GM18868 (cell line): Measurements from ENCODE around the gene COX18.
A peak's percentile ranks its signal among the peaks of the same experiment; 100 is the strongest.

Source experiments
- ATAC-seq: cut with Tn5 transposase; IDR thresholded peaks from one replicate; pipeline ENCODE4 v1.9.1; 2021; ENCODE audit warnings: mild to moderate bottlenecking, moderate library complexity; ENCODE audit not compliant: unreplicated experiment

The COX18 gene

DNA sequence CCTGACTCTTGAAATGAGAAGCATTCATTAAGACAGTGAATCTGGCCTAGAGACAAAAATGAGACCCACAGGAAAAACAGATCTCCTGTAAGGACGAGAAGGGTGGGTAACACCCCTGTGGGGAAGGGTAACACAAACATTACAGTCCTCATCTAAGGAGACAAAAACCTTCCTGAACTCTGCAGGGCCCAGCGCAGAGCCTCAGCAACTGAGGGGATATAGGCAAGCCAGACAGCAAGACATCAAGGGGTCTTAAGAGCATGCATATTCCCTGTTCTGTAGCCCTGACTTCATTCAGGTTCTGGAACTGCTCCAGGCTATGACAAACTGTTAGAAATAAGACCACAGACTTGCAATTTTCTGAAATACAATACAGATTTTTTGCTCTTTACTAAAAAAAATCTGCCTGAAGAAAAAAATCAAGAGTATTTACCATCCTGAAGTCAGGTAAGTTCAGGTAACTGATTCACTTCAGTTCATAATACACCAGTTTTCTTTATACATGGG, 15.5 kb downstream of the COX18 start:
- ATAC-seq: no peak

- ATAC-seq: no peak
These were observed 16.4 kb downstream of the COX18 start for GRCh38 chr4:73053076-73053475.

DNA sequence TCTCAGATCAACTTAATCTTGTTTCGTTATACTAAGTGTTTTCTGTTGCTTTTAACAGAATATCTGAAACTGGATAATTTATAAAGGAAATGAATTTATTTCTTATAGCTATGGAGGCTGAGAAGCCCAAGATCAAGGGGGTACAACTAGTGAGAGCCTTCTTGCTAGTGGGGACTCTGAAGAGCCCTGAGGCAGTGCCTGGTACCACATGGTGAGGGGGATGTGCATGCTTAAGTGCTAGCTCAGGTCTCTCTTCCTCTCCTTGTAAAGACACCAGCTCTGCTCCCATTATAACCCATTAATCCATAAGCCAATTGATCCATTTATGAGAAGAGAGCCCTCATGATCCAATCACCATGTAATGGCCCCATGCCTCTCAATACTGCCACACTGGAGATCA, 17.9 kb downstream of the COX18 start:
- ATAC-seq: no peak

DNA sequence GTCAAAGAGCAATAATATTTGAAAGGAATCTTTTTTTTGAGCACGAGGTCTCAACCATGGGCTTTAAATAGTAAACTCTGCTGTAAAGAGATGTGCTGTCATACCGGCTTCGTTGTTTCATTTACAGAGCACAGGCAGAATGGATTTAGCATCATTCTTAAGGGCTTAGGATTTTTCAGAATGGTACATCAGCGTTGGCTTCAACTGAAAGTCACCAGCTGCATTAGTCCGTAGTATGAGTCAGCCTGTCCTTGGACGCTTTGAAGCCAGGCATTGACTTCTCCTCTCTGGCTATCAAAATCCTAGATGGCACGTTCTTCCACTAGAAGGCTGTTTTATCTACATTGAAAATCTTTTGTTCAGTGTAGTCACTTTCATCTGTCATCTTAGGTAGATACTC, 23.6 kb downstream of the COX18 start:
- ATAC-seq: no peak

DNA sequence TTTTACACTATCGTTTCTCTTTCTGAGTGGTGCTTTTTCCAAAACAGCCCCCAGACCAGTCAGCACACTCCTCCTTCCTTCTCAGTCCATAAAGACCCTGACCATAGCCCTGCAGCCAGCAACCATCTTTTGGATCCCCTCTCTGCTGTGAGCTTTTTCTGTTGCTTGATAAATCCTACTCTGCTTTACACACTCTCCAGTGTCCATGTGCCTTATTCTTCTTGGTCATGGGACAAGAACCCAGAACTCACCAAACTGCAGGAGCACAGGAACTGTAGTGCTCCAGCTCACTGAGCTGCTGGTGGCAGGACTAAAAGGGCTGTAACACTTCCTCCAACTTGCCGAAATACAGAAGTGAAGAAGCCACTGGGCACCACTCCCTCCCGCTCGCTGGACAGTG, 32.5 kb downstream of the COX18 start:
- ATAC-seq: no peak

DNA sequence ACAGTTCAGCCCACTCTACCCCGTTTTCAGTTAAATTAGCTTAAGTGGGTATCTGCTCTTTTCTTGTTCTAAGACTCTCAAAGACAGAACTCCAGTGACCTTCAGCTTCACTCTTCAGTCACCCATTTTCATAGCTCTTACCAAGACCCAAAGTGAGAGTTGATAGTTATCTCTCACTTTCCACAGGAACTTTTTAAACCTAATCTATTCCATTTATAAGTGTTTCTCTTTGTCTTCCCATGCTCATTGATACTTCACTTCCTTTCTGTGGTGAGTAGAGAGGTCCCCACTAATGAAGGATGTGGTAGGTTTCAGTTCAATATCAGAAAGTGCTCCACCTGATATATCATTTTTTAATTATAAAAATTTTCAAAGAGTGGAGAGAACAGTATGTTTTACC, 33.4 kb downstream of the COX18 start:
- ATAC-seq: peak; percentile 54

DNA sequence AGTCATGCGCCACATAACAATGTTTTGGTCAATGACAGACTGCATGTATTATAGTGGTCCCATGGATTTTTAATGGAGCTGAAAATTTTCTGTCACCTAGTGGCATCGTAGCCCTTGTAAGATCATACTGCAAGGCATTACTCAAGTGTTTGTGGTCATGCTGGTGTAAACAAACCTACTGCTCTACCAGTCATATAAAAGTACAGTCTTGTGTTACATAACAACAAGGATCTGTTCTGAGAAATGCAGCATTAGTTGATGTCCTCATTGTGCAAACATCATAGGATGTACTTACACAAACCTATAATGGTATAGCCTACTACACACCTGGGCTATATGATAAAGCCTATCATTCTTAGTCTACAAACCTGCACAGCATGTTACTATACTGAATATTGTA, 34.6 kb downstream of the COX18 start:
- no peak for ATAC-seq

- ATAC-seq: peak; percentile 56
These were observed 40.9 kb downstream of the COX18 start for GRCh38 chr4:73028621-73029020.

- ATAC-seq: peak; percentile 92
These were observed 47.9 kb downstream of the COX18 start for GRCh38 chr4:73021634-73022033.

GRCh38 chr4:73019462-73020047, 50.0 kb downstream of the COX18 start:
- no peak for ATAC-seq

DNA sequence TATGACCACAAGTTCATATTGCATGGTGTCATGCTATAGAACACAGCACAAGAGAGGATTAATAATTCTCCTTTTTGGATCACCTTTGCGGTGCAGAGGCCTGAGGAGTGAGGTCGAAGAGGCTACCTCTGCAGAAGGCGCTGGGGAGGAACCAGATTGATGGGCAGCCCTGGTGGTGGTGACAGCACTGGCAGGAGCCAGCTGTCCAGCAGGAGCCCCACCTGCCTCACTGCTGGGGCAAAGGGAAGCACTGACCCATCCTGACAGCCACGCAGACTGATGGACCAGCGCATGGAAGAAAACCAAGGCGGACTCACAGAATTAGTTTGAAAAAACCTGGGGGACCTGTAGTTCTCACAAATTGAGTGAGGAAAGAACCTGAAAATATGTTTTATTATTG, 50.9 kb downstream of the COX18 start:
- ATAC-seq: no peak

- ATAC-seq: no peak
These were observed 56.2 kb downstream of the COX18 start for GRCh38 chr4:73013310-73013709.

DNA sequence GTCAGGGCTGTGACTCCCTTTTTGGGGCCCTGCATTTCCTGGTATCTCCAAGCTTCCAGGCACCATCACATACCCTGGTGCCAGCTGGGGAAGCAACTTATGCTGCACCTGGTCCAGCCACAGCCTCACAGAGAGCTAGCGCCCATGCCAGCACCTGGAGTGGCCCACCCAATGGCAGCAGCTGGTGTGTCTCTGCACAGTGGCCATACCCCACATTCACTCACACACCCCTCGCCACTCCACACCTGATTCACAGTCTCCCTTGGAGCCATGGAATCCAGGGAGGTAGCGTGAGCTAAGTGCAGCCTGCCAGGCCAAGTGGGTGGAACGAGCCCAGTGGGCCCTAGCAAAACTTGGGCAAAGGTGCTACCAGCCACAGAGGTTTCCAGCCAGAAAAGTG, 56.8 kb downstream of the COX18 start:
- ATAC-seq: no peak

DNA sequence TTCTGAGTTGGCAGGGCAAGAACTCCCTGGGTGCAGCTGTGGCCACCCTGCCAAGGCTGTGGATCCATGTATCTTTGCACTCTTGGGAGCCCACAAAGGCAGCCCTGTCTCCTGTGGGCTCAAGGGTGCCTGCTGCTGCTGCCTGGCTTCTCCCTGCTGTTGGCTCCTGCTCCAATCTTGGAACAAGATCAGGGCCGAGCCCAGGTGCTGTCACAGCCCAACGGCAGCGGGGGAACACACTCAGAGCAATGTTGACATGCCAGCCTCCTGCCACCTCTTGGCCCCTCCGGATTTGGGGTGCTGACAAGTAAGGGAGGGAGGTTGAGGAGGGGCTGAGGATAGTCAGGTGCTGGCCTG, 57.9 kb downstream of the COX18 start:
- ATAC-seq: no peak

- ATAC-seq: no peak
These were observed 58.5 kb downstream of the COX18 start for GRCh38 chr4:73010789-73011628.

- ATAC-seq: no peak
These were observed 61.9 kb downstream of the COX18 start for GRCh38 chr4:73007526-73008100.

- ATAC-seq: peak; percentile 94
These were observed 63.1 kb downstream of the COX18 start for GRCh38 chr4:73006286-73006990.

- ATAC-seq: no peak
These were observed 64.0 kb downstream of the COX18 start for GRCh38 chr4:73005514-73005913.
